HEK293 (cell line): ENCODE results near the gene PIGH.
A peak's percentile ranks its signal among the peaks of the same experiment; 100 is the strongest.

Experiments
- CTCF ChIA-PET: fragments of 350-600 bp; formaldehyde crosslinking; extraction: SDS; loops from one replicate; lab custom pipeline; 2021; ENCODE audit warnings: antibody characterized with exemption; lab: Yijun Ruan, JAX
- POLR2A ChIA-PET: fragments of 300-600 bp; formaldehyde crosslinking; extraction: SDS; loops from one replicate; lab custom pipeline; 2020; ENCODE audit warnings: antibody characterized with exemption, inconsistent platforms; lab: Yijun Ruan, JAX
- H3K27ac ChIP-seq: fragments of 200-500 bp; sonication (Bioruptor generic); 2 replicates; pipeline ENCODE4 v1.5.1; 2014; ENCODE audit warnings: low read depth, low read length, control low read depth, inconsistent platforms; ENCODE audit errors: extremely low read depth
- H3K36me3 ChIP-seq, 2 experiments: fragments of 200-500 bp in 1 of 2; sonication (Bioruptor generic) in 1 of 2; 1 replicate in 1 of 2; 2 replicates in 1 of 2; pipeline ENCODE4 v1.5.1; 2014 to 2017; ENCODE audit warnings: inconsistent platforms in 2 of 2, low read length in 2 of 2; ENCODE audit not compliant: control insufficient read depth in 2 of 2, insufficient read depth in 1 of 2
- H3K4me1 ChIP-seq: fragments of 200-500 bp; sonication (Bioruptor generic); 2 replicates; pipeline ENCODE4 v1.5.1; 2014; ENCODE audit warnings: mild to moderate bottlenecking, low read length, inconsistent platforms; ENCODE audit not compliant: control insufficient read depth, insufficient read depth
- H3K4me3 ChIP-seq: 2 replicates; pipeline ENCODE4 v1.5.1; 2011; ENCODE audit warnings: low read depth, mild to moderate bottlenecking, control low read depth, low read length, moderate library complexity
- H3K9me3 ChIP-seq: fragments of 200-500 bp; sonication (Bioruptor generic); 2 replicates; pipeline ENCODE4 v1.5.1; 2014; ENCODE audit warnings: low read depth, low read length, inconsistent platforms; ENCODE audit not compliant: control insufficient read depth, insufficient read depth
- FEZF1 ChIP-seq: fragments of 450-650 bp; formaldehyde crosslinking; IDR thresholded peaks from 2 replicates; pipeline ENCODE4 v1.5.1; 2016; ENCODE audit warnings: missing biosample characterization, missing genetic modification characterization
- KLF10 ChIP-seq: fragments of 450-650 bp; IDR thresholded peaks from 2 replicates; pipeline ENCODE4 v1.5.1; 2018; ENCODE audit warnings: missing biosample characterization, mild to moderate bottlenecking, missing genetic modification characterization
- KLF9 ChIP-seq: fragments of 450-650 bp; formaldehyde crosslinking; IDR thresholded peaks from 2 replicates; pipeline ENCODE4 v1.5.1; 2016; ENCODE audit warnings: missing biosample characterization, missing genetic modification characterization, low read depth
- SCRT1 ChIP-seq: fragments of 450-650 bp; formaldehyde crosslinking; IDR thresholded peaks from 2 replicates; pipeline ENCODE4 v1.5.1; 2016; ENCODE audit warnings: missing biosample characterization, missing genetic modification characterization, borderline replicate concordance
- WT1 ChIP-seq: fragments of 450-650 bp; formaldehyde crosslinking; IDR thresholded peaks from 2 replicates; pipeline ENCODE4 v1.5.1; 2016; ENCODE audit warnings: missing biosample characterization, missing genetic modification characterization
- YY1 ChIP-seq: fragments of 450-650 bp; formaldehyde crosslinking; IDR thresholded peaks from 2 replicates; pipeline ENCODE4 v1.5.1; 2018; ENCODE audit warnings: missing biosample characterization, missing genetic modification characterization
- ZBTB17 ChIP-seq: fragments of 450-650 bp; formaldehyde crosslinking; IDR thresholded peaks from 2 replicates; pipeline ENCODE4 v1.5.1; 2016; ENCODE audit warnings: missing biosample characterization, missing genetic modification characterization
- ZEB2 ChIP-seq: fragments of 450-650 bp; formaldehyde crosslinking; IDR thresholded peaks from 2 replicates; pipeline ENCODE4 v1.5.1; 2016; ENCODE audit warnings: missing biosample characterization, missing genetic modification characterization
- ZNF133 ChIP-seq: fragments of 450-650 bp; formaldehyde crosslinking; IDR thresholded peaks from 2 replicates; pipeline ENCODE4 v1.5.1; 2016; ENCODE audit warnings: missing biosample characterization, missing genetic modification characterization
- ZNF175 ChIP-seq: fragments of 450-650 bp; formaldehyde crosslinking; IDR thresholded peaks from 2 replicates; pipeline ENCODE4 v1.5.1; 2016; ENCODE audit warnings: missing biosample characterization, missing genetic modification characterization
- ZNF211 ChIP-seq: fragments of 450-650 bp; formaldehyde crosslinking; IDR thresholded peaks from 2 replicates; pipeline ENCODE4 v1.5.1; 2016; ENCODE audit warnings: low read depth, missing biosample characterization, missing genetic modification characterization
- ZNF23 ChIP-seq: fragments of 450-650 bp; formaldehyde crosslinking; IDR thresholded peaks from 2 replicates; pipeline ENCODE4 v1.5.1; 2016; ENCODE audit warnings: missing biosample characterization, missing genetic modification characterization, borderline replicate concordance
- ZNF394 ChIP-seq: fragments of 450-650 bp; formaldehyde crosslinking; IDR thresholded peaks from 2 replicates; pipeline ENCODE4 v1.5.1; 2016; ENCODE audit warnings: missing biosample characterization, missing genetic modification characterization, mild to moderate bottlenecking, moderate library complexity, borderline replicate concordance
- ZNF449 ChIP-seq: fragments of 450-650 bp; formaldehyde crosslinking; IDR thresholded peaks from 2 replicates; pipeline ENCODE4 v1.5.1; 2017; ENCODE audit warnings: missing biosample characterization, mild to moderate bottlenecking, missing genetic modification characterization, moderate library complexity
- ZNF513 ChIP-seq: fragments of 450-650 bp; IDR thresholded peaks from 2 replicates; pipeline ENCODE4 v1.5.1; 2018; ENCODE audit warnings: missing biosample characterization, missing genetic modification characterization
- ZNF521 ChIP-seq: fragments of 450-650 bp; formaldehyde crosslinking; IDR thresholded peaks from 2 replicates; pipeline ENCODE4 v1.5.1; 2017; ENCODE audit warnings: missing biosample characterization, mild to moderate bottlenecking, missing genetic modification characterization
- ZNF530 ChIP-seq: fragments of 450-650 bp; formaldehyde crosslinking; IDR thresholded peaks from 2 replicates; pipeline ENCODE4 v1.5.1; 2016; ENCODE audit warnings: low read depth, missing biosample characterization, missing genetic modification characterization
- ZNF660 ChIP-seq: fragments of 450-650 bp; IDR thresholded peaks from 2 replicates; pipeline ENCODE4 v1.5.1; 2018; ENCODE audit warnings: missing biosample characterization, mild to moderate bottlenecking, missing genetic modification characterization
- ZNF692 ChIP-seq: fragments of 450-650 bp; formaldehyde crosslinking; IDR thresholded peaks from 2 replicates; pipeline ENCODE4 v1.5.1; 2016; ENCODE audit warnings: missing biosample characterization, missing genetic modification characterization
- ZNF791 ChIP-seq: fragments of 450-650 bp; formaldehyde crosslinking; IDR thresholded peaks from 2 replicates; pipeline ENCODE4 v1.5.1; 2016; ENCODE audit warnings: missing biosample characterization, missing genetic modification characterization
- ZNF843 ChIP-seq: fragments of 450-650 bp; formaldehyde crosslinking; IDR thresholded peaks from 2 replicates; pipeline ENCODE4 v1.5.1; 2016; ENCODE audit warnings: missing biosample characterization, missing genetic modification characterization
- TF ChIP-seq, protein P1 (sequence below): fragments of 450-650 bp; formaldehyde crosslinking; IDR thresholded peaks from 2 replicates; pipeline ENCODE4 v1.5.1; 2017; ENCODE audit warnings: missing biosample characterization, missing genetic modification characterization
- TF ChIP-seq, protein P2 (sequence below): fragments of 450-650 bp; formaldehyde crosslinking; IDR thresholded peaks from 2 replicates; pipeline ENCODE4 v1.5.1; 2017; ENCODE audit warnings: missing biosample characterization, missing genetic modification characterization

PIGH gene

GRCh38 chr14:67620217-67620785 is 20.2 kb upstream of the PIGH start:
- Histone ChIP-seq H3K4me3 (peak overlapping the region; percentile 80), H3K4me1 (peaks cover 13% of the 10 kb centered on the region), H3K36me3 (peaks cover 0 to 8% of the 10 kb centered on the region in 2 experiments; a peak in 1 of 3 replicates), H3K27ac (peak overlapping the region; percentile 38; the same call in 1 of the 2 replicates), H3K9me3 (no peaks in the 10 kb centered on the region)
- POLR2A ChIA-PET, result interaction anchor here (0.5 to 1.2 kb wide), 8 partner anchors 11 to 85 kb away, joined by 3 to 8 read pairs (median 4); partner anchors contain the start of genes PIGH and RDH11
- TF ChIP-seq ZNF530 (no peak), WT1 (tag by site-specific recombination) (no peak), ZBTB17 (tag by site-specific recombination) (peak; percentile 58; the same call in 1 of the 2 replicates)
- TF ChIP-seq, protein P1, sequence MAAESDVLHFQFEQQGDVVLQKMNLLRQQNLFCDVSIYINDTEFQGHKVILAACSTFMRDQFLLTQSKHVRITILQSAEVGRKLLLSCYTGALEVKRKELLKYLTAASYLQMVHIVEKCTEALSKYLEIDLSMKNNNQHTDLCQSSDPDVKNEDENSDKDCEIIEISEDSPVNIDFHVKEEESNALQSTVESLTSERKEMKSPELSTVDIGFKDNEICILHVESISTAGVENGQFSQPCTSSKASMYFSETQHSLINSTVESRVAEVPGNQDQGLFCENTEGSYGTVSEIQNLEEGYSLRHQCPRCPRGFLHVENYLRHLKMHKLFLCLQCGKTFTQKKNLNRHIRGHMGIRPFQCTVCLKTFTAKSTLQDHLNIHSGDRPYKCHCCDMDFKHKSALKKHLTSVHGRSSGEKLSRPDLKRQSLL (tag by site-specific recombination), result peak; percentile 63
- CTCF ChIA-PET, result interaction anchor here (0.6 to 3.9 kb wide), 8 partner anchors 16 to 240 kb away, joined by 3 to 47 read pairs (median 4); no protein-coding TSS in a partner anchor

DNA sequence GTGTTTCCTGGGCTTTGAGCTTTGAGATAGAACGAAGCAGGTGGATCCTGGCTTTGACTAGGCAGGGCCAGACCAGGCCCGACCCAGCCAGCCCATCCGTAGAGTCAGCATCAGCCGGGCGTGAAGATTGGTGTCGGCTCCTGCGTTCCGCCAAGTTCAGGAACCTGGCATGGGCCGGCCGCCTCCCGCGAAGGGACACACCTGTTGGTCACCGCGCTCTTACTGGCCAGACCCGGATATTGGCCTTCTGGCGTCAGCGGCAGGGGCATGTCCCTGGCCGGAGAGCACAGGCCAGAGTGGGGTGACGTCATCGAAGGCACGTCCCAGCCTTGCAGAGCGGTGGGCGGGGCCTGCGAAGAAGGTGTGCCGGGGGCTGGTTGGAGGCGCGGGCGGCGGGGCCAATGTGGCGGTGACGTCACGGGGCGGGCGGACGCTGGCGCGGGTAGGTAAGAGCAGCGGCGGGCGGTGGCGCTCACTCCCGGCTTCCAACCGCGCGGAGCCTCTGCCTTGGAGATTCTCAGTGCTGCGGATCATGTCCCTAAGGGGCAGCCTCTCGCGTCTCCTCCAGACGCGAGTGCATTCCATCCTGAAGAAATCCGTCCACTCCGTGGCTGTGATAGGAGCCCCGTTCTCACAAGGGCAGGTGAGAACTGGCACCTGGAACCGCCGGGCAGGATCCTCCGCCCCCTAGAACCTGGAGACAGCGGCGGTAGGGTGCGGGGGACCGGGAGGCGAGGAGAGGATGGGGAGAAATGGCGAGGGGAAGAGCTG is 19.6 kb upstream of the PIGH start, which contains the start of gene ARG2:
Gene ARG2 (plus strand): TSS at position 475 of the 771 bp plus-strand sequence. CDS start 58 bp downstream, at position 533.
- CTCF ChIA-PET, result interaction anchor here (0.6 to 3.9 kb wide), 25 partner anchors 8 to 880 kb away, joined by 3 to 47 read pairs (median 3); partner anchors contain the start of genes ATP6V1D and EIF2S1
- H3K4me3 ChIP-seq, result peak within 1 kb of the TSS; percentile 80
- H3K4me1 ChIP-seq, result peaks cover 13% of the 10 kb centered on the region
- no peaks in the 10 kb centered on the region for H3K9me3 ChIP-seq
- H3K36me3 ChIP-seq, result peaks cover 0 to 4% of the 10 kb centered on the region in 2 experiments; a peak in 1 of 3 replicates
- POLR2A ChIA-PET, result interaction anchor here (0.5 to 1.2 kb wide), 7 partner anchors 12 to 84 kb away, joined by 3 to 8 read pairs (median 4); partner anchors contain the start of genes PIGH and RDH11
- peak within 1 kb of the TSS; percentile 38; the same call in 1 of the 2 replicates for H3K27ac ChIP-seq
- TF ChIP-seq ZNF211 (tag by site-specific recombination), result no peak
- TF ChIP-seq SCRT1 (tag by site-specific recombination), result peak; percentile 94
- TF ChIP-seq ZEB2 (tag by site-specific recombination), result peak; percentile 94
- TF ChIP-seq, protein P2, sequence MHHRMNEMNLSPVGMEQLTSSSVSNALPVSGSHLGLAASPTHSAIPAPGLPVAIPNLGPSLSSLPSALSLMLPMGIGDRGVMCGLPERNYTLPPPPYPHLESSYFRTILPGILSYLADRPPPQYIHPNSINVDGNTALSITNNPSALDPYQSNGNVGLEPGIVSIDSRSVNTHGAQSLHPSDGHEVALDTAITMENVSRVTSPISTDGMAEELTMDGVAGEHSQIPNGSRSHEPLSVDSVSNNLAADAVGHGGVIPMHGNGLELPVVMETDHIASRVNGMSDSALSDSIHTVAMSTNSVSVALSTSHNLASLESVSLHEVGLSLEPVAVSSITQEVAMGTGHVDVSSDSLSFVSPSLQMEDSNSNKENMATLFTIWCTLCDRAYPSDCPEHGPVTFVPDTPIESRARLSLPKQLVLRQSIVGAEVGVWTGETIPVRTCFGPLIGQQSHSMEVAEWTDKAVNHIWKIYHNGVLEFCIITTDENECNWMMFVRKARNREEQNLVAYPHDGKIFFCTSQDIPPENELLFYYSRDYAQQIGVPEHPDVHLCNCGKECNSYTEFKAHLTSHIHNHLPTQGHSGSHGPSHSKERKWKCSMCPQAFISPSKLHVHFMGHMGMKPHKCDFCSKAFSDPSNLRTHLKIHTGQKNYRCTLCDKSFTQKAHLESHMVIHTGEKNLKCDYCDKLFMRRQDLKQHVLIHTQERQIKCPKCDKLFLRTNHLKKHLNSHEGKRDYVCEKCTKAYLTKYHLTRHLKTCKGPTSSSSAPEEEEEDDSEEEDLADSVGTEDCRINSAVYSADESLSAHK (tag by site-specific recombination), result peak; percentile 44; the same call in 1 of the 2 replicates
- TF ChIP-seq ZNF394 (tag by site-specific recombination), result peak; percentile 48; the same call in 1 of the 2 replicates
- peak; percentile 100 for TF ChIP-seq KLF10 (tag by site-specific recombination)
- no peak for TF ChIP-seq ZNF521 (tag by site-specific recombination)
- TF ChIP-seq ZNF692, result peak; percentile 62
- no peak for TF ChIP-seq ZNF133 (tag by site-specific recombination)
- no peak for TF ChIP-seq ZNF23 (tag by site-specific recombination)
- TF ChIP-seq KLF9 (tag by site-specific recombination), result peak; percentile 96
- no peak for TF ChIP-seq ZNF513
- TF ChIP-seq ZNF791 (tag by site-specific recombination), result no peak
- TF ChIP-seq ZNF175 (tag by site-specific recombination), result no peak
- TF ChIP-seq ZNF449, result no peak
- no peak for TF ChIP-seq FEZF1
- peak; percentile 13; the same call in 1 of the 2 replicates for TF ChIP-seq ZNF660
- peak; percentile 63; the same call in 1 of the 2 replicates for TF ChIP-seq ZNF843 (tag by site-specific recombination)
- TF ChIP-seq YY1 (tag by site-specific recombination), result no peak
